Measurements from ENCODE around the gene TRAPPC5.

The TRAPPC5 gene

GRCh38 chr19:7658219-7658686, 22.4 kb upstream of the TRAPPC5 start:
- DNase-seq (peak; percentile 41), ATAC-seq (peak; percentile 77)
- H3K27me3 Mint-ChIP-seq, result no peaks in the 10 kb centered on the region
- H3K4me1 Mint-ChIP-seq, result peaks cover 23% of the 10 kb centered on the region
- no peaks in the 10 kb centered on the region for H3K9me3 Mint-ChIP-seq
- H3K36me3 Mint-ChIP-seq (ENCODE audit: low read depth), result no peaks in the 10 kb centered on the region
- peak overlapping the region; percentile 70 for H3K27ac Mint-ChIP-seq
- peak overlapping the region; percentile 63 for H3K4me3 Mint-ChIP-seq

- H3K27me3 Mint-ChIP-seq, result peaks cover 4% of the 10 kb centered on the region
- DNase-seq (no peak), ATAC-seq (no peak)
- H3K27ac Mint-ChIP-seq, result no peak overlapping the region
- H3K4me1 Mint-ChIP-seq, result peaks cover 17% of the 10 kb centered on the region
- no peaks in the 10 kb centered on the region for H3K36me3 Mint-ChIP-seq (ENCODE audit: low read depth)
- H3K9me3 Mint-ChIP-seq, result no peaks in the 10 kb centered on the region
- H3K4me3 Mint-ChIP-seq, result no peak overlapping the region
These were observed 18.7 kb upstream of the TRAPPC5 start for GRCh38 chr19:7661744-7662538.

- ATAC-seq (no peak), DNase-seq (no peak)
- Mint-ChIP-seq H3K9me3 (no peaks in the 10 kb centered on the region), H3K36me3 (ENCODE audit: low read depth) (no peaks in the 10 kb centered on the region), H3K4me3 (no peak overlapping the region), H3K27ac (no peak overlapping the region), H3K27me3 (peaks cover 4% of the 10 kb centered on the region), H3K4me1 (peaks cover 9% of the 10 kb centered on the region)
These were observed 18.0 kb upstream of the TRAPPC5 start for GRCh38 chr19:7662657-7663056.

- Mint-ChIP-seq H3K4me1 (no peaks in the 10 kb centered on the region), H3K4me3 (no peak overlapping the region), H3K36me3 (ENCODE audit: low read depth) (no peaks in the 10 kb centered on the region), H3K27ac (no peak overlapping the region), H3K9me3 (no peaks in the 10 kb centered on the region), H3K27me3 (peaks cover 4% of the 10 kb centered on the region)
- DNase-seq (no peak), ATAC-seq (no peak)
These were observed 16.9 kb upstream of the TRAPPC5 start for GRCh38 chr19:7663706-7664105.

- H3K4me3 Mint-ChIP-seq, result no peak overlapping the region
- no peak overlapping the region for H3K27ac Mint-ChIP-seq
- peaks cover 9% of the 10 kb centered on the region for H3K27me3 Mint-ChIP-seq
These were observed 15.6 kb upstream of the TRAPPC5 start for GRCh38 chr19:7665076-7665475.

GRCh38 chr19:7668842-7669241, 11.8 kb upstream of the TRAPPC5 start, which contains the start of gene RETN:
Gene RETN (plus strand): TSS chr19:7669049. CDS start chr19:7669327, 278 bp downstream.
- Mint-ChIP-seq H3K9me3 (peaks cover under 1% of the 10 kb centered on the region), H3K4me3 (no peak within 1 kb of the TSS), H3K4me1 (peaks cover 11% of the 10 kb centered on the region), H3K27ac (no peak within 1 kb of the TSS), H3K27me3 (peaks cover 24% of the 10 kb centered on the region), H3K36me3 (ENCODE audit: low read depth) (no peaks in the 10 kb centered on the region)
- ATAC-seq (no peak), DNase-seq (no peak)

More at GRCh38 chr19:7665076-7665475, 15.6 kb upstream of the TRAPPC5 start:
- Mint-ChIP-seq H3K36me3 (ENCODE audit: low read depth) (no peaks in the 10 kb centered on the region), H3K4me1 (peaks cover 4% of the 10 kb centered on the region), H3K9me3 (no peaks in the 10 kb centered on the region)
- no peak for ATAC-seq
- no peak for DNase-seq

- Mint-ChIP-seq H3K4me3 (no peak overlapping the region), H3K27ac (no peak overlapping the region), H3K36me3 (ENCODE audit: low read depth) (no peaks in the 10 kb centered on the region), H3K27me3 (peaks cover 30% of the 10 kb centered on the region), H3K9me3 (peaks cover 6% of the 10 kb centered on the region), H3K4me1 (peaks cover 16% of the 10 kb centered on the region)
- DNase-seq (no peak), ATAC-seq (no peak)
These were observed 11.0 kb upstream of the TRAPPC5 start for GRCh38 chr19:7669641-7670040.

GRCh38 chr19:7670150-7670783, 10.4 kb upstream of the TRAPPC5 start:
- ATAC-seq, result peak; percentile 57
- Mint-ChIP-seq H3K27ac (no peak overlapping the region), H3K9me3 (peaks cover 7% of the 10 kb centered on the region), H3K27me3 (peaks cover 31% of the 10 kb centered on the region), H3K4me1 (peaks cover 16% of the 10 kb centered on the region), H3K4me3 (peak overlapping the region; percentile 24), H3K36me3 (ENCODE audit: low read depth) (no peaks in the 10 kb centered on the region)
- no peak for DNase-seq

- Mint-ChIP-seq H3K9me3 (peaks cover 7% of the 10 kb centered on the region), H3K27ac (no peak overlapping the region), H3K4me3 (peak overlapping the region; percentile 24), H3K4me1 (peaks cover 17% of the 10 kb centered on the region), H3K27me3 (peaks cover 33% of the 10 kb centered on the region), H3K36me3 (ENCODE audit: low read depth) (no peaks in the 10 kb centered on the region)
- ATAC-seq, result no peak
- no peak for DNase-seq
These were observed 9.8 kb upstream of the TRAPPC5 start for GRCh38 chr19:7670790-7671189.

- H3K9me3 Mint-ChIP-seq, result peaks cover 7% of the 10 kb centered on the region
- no peak overlapping the region for H3K4me3 Mint-ChIP-seq
- peaks cover 46% of the 10 kb centered on the region for H3K27me3 Mint-ChIP-seq
- H3K4me1 Mint-ChIP-seq, result peaks cover 33% of the 10 kb centered on the region
- no peak for DNase-seq
- no peaks in the 10 kb centered on the region for H3K36me3 Mint-ChIP-seq (ENCODE audit: low read depth)
- ATAC-seq, result no peak
- no peak overlapping the region for H3K27ac Mint-ChIP-seq
These were observed 8.1 kb upstream of the TRAPPC5 start for GRCh38 chr19:7672522-7672921.

GRCh38 chr19:7674010-7675005, 6.3 kb upstream of the TRAPPC5 start:
- peak; percentile 29 for ATAC-seq
- Mint-ChIP-seq H3K4me1 (peaks cover 48% of the 10 kb centered on the region), H3K36me3 (ENCODE audit: low read depth) (no peaks in the 10 kb centered on the region), H3K9me3 (peaks cover 7% of the 10 kb centered on the region), H3K27ac (no peak overlapping the region), H3K4me3 (no peak overlapping the region), H3K27me3 (peaks cover 56% of the 10 kb centered on the region)
- peak; percentile 53 for DNase-seq

- Mint-ChIP-seq H3K4me1 (peaks cover 52% of the 10 kb centered on the region), H3K4me3 (no peak overlapping the region), H3K27ac (no peak overlapping the region), H3K27me3 (peaks cover 46% of the 10 kb centered on the region), H3K9me3 (peaks cover 7% of the 10 kb centered on the region), H3K36me3 (ENCODE audit: low read depth) (no peaks in the 10 kb centered on the region)
- ATAC-seq (no peak), DNase-seq (no peak)
These were observed 4.3 kb upstream of the TRAPPC5 start for GRCh38 chr19:7676376-7676775.

GRCh38 chr19:7676854-7677253, 3.8 kb upstream of the TRAPPC5 start, which contains the start of gene MCEMP1:
Gene MCEMP1 (plus strand): TSS chr19:7677090. CDS start chr19:7677121, 31 bp downstream.
- ATAC-seq (no peak), DNase-seq (no peak)
- peaks cover 2% of the 10 kb centered on the region for H3K36me3 Mint-ChIP-seq (ENCODE audit: low read depth)
- peaks cover 7% of the 10 kb centered on the region for H3K9me3 Mint-ChIP-seq
- H3K27me3 Mint-ChIP-seq, result peaks cover 43% of the 10 kb centered on the region
- H3K4me1 Mint-ChIP-seq, result peaks cover 54% of the 10 kb centered on the region
- H3K4me3 Mint-ChIP-seq, result no peak within 1 kb of the TSS
- H3K27ac Mint-ChIP-seq, result no peak within 1 kb of the TSS

- peaks cover 7% of the 10 kb centered on the region for H3K9me3 Mint-ChIP-seq
- DNase-seq (no peak), ATAC-seq (no peak)
- H3K4me1 Mint-ChIP-seq, result peaks cover 61% of the 10 kb centered on the region
- H3K27ac Mint-ChIP-seq, result no peak overlapping the region
- peaks cover 42% of the 10 kb centered on the region for H3K27me3 Mint-ChIP-seq
- peaks cover 7% of the 10 kb centered on the region for H3K36me3 Mint-ChIP-seq (ENCODE audit: low read depth)
- no peak overlapping the region for H3K4me3 Mint-ChIP-seq
These were observed 2.8 kb upstream of the TRAPPC5 start for GRCh38 chr19:7677669-7678311.
